Measurements from ENCODE around the gene GZF1. TPM values are rescaled to one million over a fixed set of nuclear protein-coding genes. Genes with fewer than 3 reads are reported as not detected.

Gene GZF1
- polyA plus RNA-seq, 6 donors from 2014 or later, result 2.3 to 3.5 (median 3.1) TPM; not detected in 1

GRCh38 chr20:23390091-23390774, 28.3 kb downstream of the GZF1 start:
- DNase-seq, result no peak
- Mint-ChIP-seq H3K4me1 (peaks cover 7 to 16% (median 7%) of the 10 kb centered on the region in 3 donors), H3K36me3 (peaks cover 31 to 44% of the 10 kb centered on the region in 2 donors), H3K27me3 (no peaks in the 10 kb centered on the region), H3K27ac (no peak overlapping the region), H3K4me3 (no peak overlapping the region), H3K9me3 (no peaks in the 10 kb centered on the region)
- ATAC-seq (ENCODE audit: low read depth in 2 of 2), result no peak

- no peaks in the 10 kb centered on the region for H3K9me3 Mint-ChIP-seq
- H3K27ac Mint-ChIP-seq, result peak overlapping the region in 1 of 6 donors; percentile 81
- DNase-seq (no peak), ATAC-seq (ENCODE audit: low read depth in 2 of 2) (no peak)
- H3K36me3 Mint-ChIP-seq, result peaks cover 29 to 32% of the 10 kb centered on the region in 2 donors
- peak overlapping the region in 1 of 8 donors; percentile 65 for H3K4me3 Mint-ChIP-seq
- H3K27me3 Mint-ChIP-seq, result no peaks in the 10 kb centered on the region
- H3K4me1 Mint-ChIP-seq, result peaks cover 7 to 12% (median 7%) of the 10 kb centered on the region in 3 donors
Measured at GRCh38 chr20:23391707-23392310, 29.8 kb downstream of the GZF1 start.

- no peaks in the 10 kb centered on the region for H3K27me3 Mint-ChIP-seq
- H3K4me3 Mint-ChIP-seq, result no peak overlapping the region
- H3K36me3 Mint-ChIP-seq, result peaks cover 23 to 31% of the 10 kb centered on the region in 2 donors
- DNase-seq (no peak), ATAC-seq (ENCODE audit: low read depth in 2 of 2) (no peak)
- no peaks in the 10 kb centered on the region for H3K9me3 Mint-ChIP-seq
- peaks cover 7 to 16% (median 12%) of the 10 kb centered on the region in 3 donors for H3K4me1 Mint-ChIP-seq
- H3K27ac Mint-ChIP-seq, result no peak overlapping the region
Measured at GRCh38 chr20:23393996-23394775, 32.2 kb downstream of the GZF1 start.

- Mint-ChIP-seq H3K9me3 (no peaks in the 10 kb centered on the region), H3K4me1 (peaks cover 7 to 12% (median 7%) of the 10 kb centered on the region in 3 donors), H3K36me3 (peaks cover 30 to 38% of the 10 kb centered on the region in 2 donors), H3K27ac (peak overlapping the region in 1 of 6 donors; percentile 47), H3K4me3 (no peak overlapping the region), H3K27me3 (no peaks in the 10 kb centered on the region)
- no peak for ATAC-seq (ENCODE audit: low read depth in 2 of 2)
- DNase-seq, result no peak
Measured at GRCh38 chr20:23396950-23397627, 35.1 kb downstream of the GZF1 start.

GRCh38 chr20:23397961-23398360, 36.0 kb downstream of the GZF1 start:
- no peaks in the 10 kb centered on the region for H3K9me3 Mint-ChIP-seq
- H3K27ac Mint-ChIP-seq, result peak overlapping the region in 3 of 6 donors; percentile 52 to 95 (median 63)
- peaks cover 5 to 12% (median 7%) of the 10 kb centered on the region in 3 donors for H3K4me1 Mint-ChIP-seq
- no peaks in the 10 kb centered on the region for H3K27me3 Mint-ChIP-seq
- H3K4me3 Mint-ChIP-seq, result no peak overlapping the region
- no peak for ATAC-seq (ENCODE audit: low read depth in 2 of 2)
- peaks cover 26 to 35% of the 10 kb centered on the region in 2 donors for H3K36me3 Mint-ChIP-seq
- no peak for DNase-seq

GRCh38 chr20:23399568-23400241, 37.7 kb downstream of the GZF1 start:
- H3K27ac Mint-ChIP-seq, result no peak overlapping the region
- ATAC-seq (ENCODE audit: low read depth in 2 of 2) (no peak), DNase-seq (no peak)
- H3K27me3 Mint-ChIP-seq, result no peaks in the 10 kb centered on the region
- H3K36me3 Mint-ChIP-seq, result peaks cover 11 to 18% of the 10 kb centered on the region in 2 donors
- peaks cover 0 to 5% (median 4%) of the 10 kb centered on the region in 3 donors for H3K4me1 Mint-ChIP-seq
- no peaks in the 10 kb centered on the region for H3K9me3 Mint-ChIP-seq
- no peak overlapping the region for H3K4me3 Mint-ChIP-seq

GRCh38 chr20:23401051-23401450, 39.1 kb downstream of the GZF1 start:
- Mint-ChIP-seq H3K36me3 (peaks cover 6 to 14% of the 10 kb centered on the region in 2 donors), H3K27ac (no peak overlapping the region), H3K4me3 (no peak overlapping the region), H3K4me1 (peaks cover 3 to 8% (median 5%) of the 10 kb centered on the region in 3 donors), H3K27me3 (no peaks in the 10 kb centered on the region), H3K9me3 (no peaks in the 10 kb centered on the region)
- DNase-seq (no peak), ATAC-seq (ENCODE audit: low read depth in 2 of 2) (no peak)

GRCh38 chr20:23403751-23404150, 41.8 kb downstream of the GZF1 start:
- Mint-ChIP-seq H3K27ac (no peak overlapping the region), H3K4me3 (no peak overlapping the region), H3K27me3 (no peaks in the 10 kb centered on the region), H3K4me1 (peaks cover 17 to 23% (median 17%) of the 10 kb centered on the region in 3 donors), H3K9me3 (no peaks in the 10 kb centered on the region), H3K36me3 (peaks cover 6 to 8% of the 10 kb centered on the region in 2 donors)
- no peak for DNase-seq
- ATAC-seq (ENCODE audit: low read depth in 2 of 2), result no peak

GRCh38 chr20:23404196-23404595, 42.2 kb downstream of the GZF1 start:
- H3K4me1 Mint-ChIP-seq, result peaks cover 17 to 24% (median 17%) of the 10 kb centered on the region in 3 donors

GRCh38 chr20:23406880-23407279, 44.9 kb downstream of the GZF1 start:
- Mint-ChIP-seq H3K9me3 (no peaks in the 10 kb centered on the region), H3K4me1 (peaks cover 17 to 24% (median 17%) of the 10 kb centered on the region in 3 donors), H3K27ac (peak overlapping the region in 1 of 6 donors; percentile 95), H3K4me3 (no peak overlapping the region), H3K36me3 (no peaks in the 10 kb centered on the region), H3K27me3 (no peaks in the 10 kb centered on the region)
- DNase-seq (no peak), ATAC-seq (ENCODE audit: low read depth in 2 of 2) (no peak)

More at GRCh38 chr20:23404196-23404595, 42.2 kb downstream of the GZF1 start:
- H3K27ac Mint-ChIP-seq, result peak overlapping the region in 1 of 6 donors; percentile 38
- no peaks in the 10 kb centered on the region for H3K27me3 Mint-ChIP-seq
- no peak for DNase-seq
- H3K36me3 Mint-ChIP-seq, result peaks cover 6 to 8% of the 10 kb centered on the region in 2 donors
- no peak for ATAC-seq (ENCODE audit: low read depth in 2 of 2)
- no peaks in the 10 kb centered on the region for H3K9me3 Mint-ChIP-seq
- H3K4me3 Mint-ChIP-seq, result no peak overlapping the region

- peak overlapping the region in 2 of 8 donors; percentile 1 to 9 for H3K4me3 Mint-ChIP-seq
- H3K4me1 Mint-ChIP-seq, result peaks cover 17 to 24% (median 17%) of the 10 kb centered on the region in 3 donors
- no peaks in the 10 kb centered on the region for H3K9me3 Mint-ChIP-seq
- no peaks in the 10 kb centered on the region for H3K36me3 Mint-ChIP-seq
- ATAC-seq (ENCODE audit: low read depth in 2 of 2) (peak; percentile 100), DNase-seq (peak; percentile 50)
- peak overlapping the region; percentile 67 to 95 (median 88) for H3K27ac Mint-ChIP-seq
- H3K27me3 Mint-ChIP-seq, result no peaks in the 10 kb centered on the region
Measured at GRCh38 chr20:23407781-23408464, 45.9 kb downstream of the GZF1 start.

- Mint-ChIP-seq H3K4me1 (peaks cover 17 to 24% (median 20%) of the 10 kb centered on the region in 3 donors), H3K9me3 (no peaks in the 10 kb centered on the region), H3K27me3 (no peaks in the 10 kb centered on the region), H3K27ac (peak overlapping the region in 3 of 6 donors; percentile 12 to 95 (median 83)), H3K4me3 (no peak overlapping the region), H3K36me3 (no peaks in the 10 kb centered on the region)
- no peak for DNase-seq
- ATAC-seq (ENCODE audit: low read depth in 2 of 2), result no peak
Measured at GRCh38 chr20:23408957-23409356, 47.0 kb downstream of the GZF1 start.
